Middle frontal gyrus (tissue), 1 donor: ENCODE results near the gene H2AZ2.
A peak's percentile ranks its signal among the peaks of the same experiment; 100 is the strongest.
"Not testable (repeated sequence)": the region's sequence is repeated elsewhere in the genome, so short reads cannot be mapped to it uniquely, and the experiment has no call there.

Experiments
- DNase-seq: peaks from one replicate; pipeline ENCODE4 v3.0.0-alpha.2; 2015; ENCODE audit warnings: low spot score; ENCODE audit errors: extremely low spot score

The H2AZ2 gene

GRCh38 chr7:44847920-44848634, at the start of gene H2AZ2:
Gene H2AZ2, minus strand, starts transcription at chr7:44848087. Its CDS starts 116 bp downstream, at chr7:44847971.
- peak; percentile 99 for DNase-seq

- no peak for DNase-seq
Measured at GRCh38 chr7:44897309-44897708, 49.4 kb upstream of the H2AZ2 start.

GRCh38 chr7:44894888-44895580, 47.1 kb upstream of the H2AZ2 start:
- no peak for DNase-seq

GRCh38 chr7:44893710-44894234, 45.9 kb upstream of the H2AZ2 start:
- no peak for DNase-seq

- DNase-seq: no peak
Measured at GRCh38 chr7:44891791-44892190, 43.9 kb upstream of the H2AZ2 start.

GRCh38 chr7:44891372-44891771, 43.5 kb upstream of the H2AZ2 start:
- no peak for DNase-seq

GRCh38 chr7:44889086-44889781, 41.3 kb upstream of the H2AZ2 start:
- no peak for DNase-seq

GRCh38 chr7:44887293-44887692, 39.4 kb upstream of the H2AZ2 start:
- DNase-seq: no peak

GRCh38 chr7:44885394-44886317, 37.8 kb upstream of the H2AZ2 start, which contains the start of gene PURB:
Gene PURB, minus strand, starts transcription at chr7:44885530. Its CDS starts 182 bp downstream, at chr7:44885348.
- peak; percentile 91 for DNase-seq

GRCh38 chr7:44884621-44885393, 36.9 kb upstream of the H2AZ2 start:
- no peak for DNase-seq

- no peak for DNase-seq
Measured at GRCh38 chr7:44883961-44884620, 36.2 kb upstream of the H2AZ2 start.

GRCh38 chr7:44882899-44883298, 35.0 kb upstream of the H2AZ2 start:
- DNase-seq: no peak

- DNase-seq: no peak
Measured at GRCh38 chr7:44881610-44882009, 33.7 kb upstream of the H2AZ2 start.

- no peak for DNase-seq
Measured at GRCh38 chr7:44881066-44881600, 33.2 kb upstream of the H2AZ2 start.

- DNase-seq: no peak
Measured at GRCh38 chr7:44880317-44881018, 32.6 kb upstream of the H2AZ2 start.

GRCh38 chr7:44876393-44876792, 28.5 kb upstream of the H2AZ2 start:
- DNase-seq: no peak

GRCh38 chr7:44875241-44875640, 27.4 kb upstream of the H2AZ2 start:
- no peak for DNase-seq

- DNase-seq: no peak
Measured at GRCh38 chr7:44872787-44873186, 24.9 kb upstream of the H2AZ2 start.

GRCh38 chr7:44871918-44872317, 24.0 kb upstream of the H2AZ2 start:
- DNase-seq: not testable (repeated sequence)
